Liver (tissue), 3 donors: ENCODE results near the gene GAL.

Experiments
- FOXA2 ChIP-seq: IDR thresholded peaks from 2 replicates; pipeline ENCODE4 v1.6.1; 2016; ENCODE audit warnings: antibody characterized with exemption
- MAX ChIP-seq: IDR thresholded peaks from 2 replicates; pipeline ENCODE4 v1.6.1; 2016; ENCODE audit warnings: antibody characterized with exemption
- NR2F2 ChIP-seq: IDR thresholded peaks from 2 replicates; pipeline ENCODE4 v1.6.1; 2016; ENCODE audit warnings: antibody characterized with exemption
- RAD21 ChIP-seq, 2 donors: IDR thresholded peaks; 2 replicates each; pipeline ENCODE4 v1.6.1; 2016; ENCODE audit warnings: antibody characterized with exemption in 2 of 2, mild to moderate bottlenecking in 2 of 2
- SP1 ChIP-seq: IDR thresholded peaks from 2 replicates; pipeline ENCODE4 v1.6.1; 2018; ENCODE audit warnings: antibody characterized with exemption, mild to moderate bottlenecking
- TAF1 ChIP-seq: conservative IDR thresholded peaks from 2 replicates; pipeline ENCODE4 v1.6.1; 2016; ENCODE audit warnings: antibody characterized with exemption, mild to moderate bottlenecking
- YY1 ChIP-seq: IDR thresholded peaks from 2 replicates; pipeline ENCODE4 v1.6.1; 2016; ENCODE audit warnings: antibody characterized with exemption, mild to moderate bottlenecking
- TF ChIP-seq, protein P1 (sequence below): fragments of 150-350 bp; IDR thresholded peaks from 2 replicates; pipeline ENCODE4 v1.5.1; 2017; ENCODE audit warnings: improper control_type of control experiment, low read depth, low read length; ENCODE audit not compliant: missing input control
- TF ChIP-seq, protein P2 (sequence below): IDR thresholded peaks from 2 replicates; pipeline ENCODE4 v1.6.1; 2016; ENCODE audit warnings: antibody characterized with exemption, mild to moderate bottlenecking
- TF ChIP-seq, protein P3 (sequence below): IDR thresholded peaks from 2 replicates; pipeline ENCODE4 v1.6.1; 2016; ENCODE audit warnings: antibody characterized with exemption
- donor health status: healthy.
- donor health status: healthy.

DNA sequence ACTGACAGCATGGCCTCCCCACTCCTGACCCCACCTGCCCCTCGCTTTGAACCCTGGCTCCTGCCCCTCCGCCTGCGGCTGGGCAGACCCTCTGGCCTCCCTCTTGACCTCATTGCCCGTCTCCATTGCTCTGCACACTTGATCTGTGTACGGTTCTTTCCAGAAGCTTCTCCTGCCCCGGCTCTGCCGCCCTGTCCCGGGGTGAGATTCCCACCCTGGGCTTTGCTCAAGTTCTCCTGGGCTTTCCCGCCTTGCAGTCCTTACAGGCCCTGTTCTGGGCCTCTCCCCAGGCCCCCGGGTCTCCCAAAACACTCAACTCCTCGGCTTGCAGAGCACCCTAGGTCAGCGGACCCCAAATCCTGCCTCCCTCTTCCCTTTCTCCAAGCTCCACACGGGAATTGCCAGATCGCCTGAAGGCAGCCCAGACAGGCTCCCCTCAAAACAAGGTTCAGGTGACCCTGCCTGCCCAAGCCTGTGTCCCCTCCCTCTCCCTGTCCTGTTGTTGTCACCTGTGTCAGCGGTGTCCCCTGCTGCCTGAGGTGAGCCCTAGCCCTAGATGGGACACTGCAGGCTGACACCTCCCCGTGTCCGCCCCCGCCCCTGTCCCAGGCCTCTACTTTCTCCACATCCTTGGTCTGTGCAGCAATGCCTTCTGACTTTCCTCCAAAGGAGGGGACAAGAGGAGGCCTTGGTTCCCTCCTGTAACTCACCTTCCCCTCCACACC lies 1.5 kb downstream of the GAL start:
- TF ChIP-seq, protein P1, sequence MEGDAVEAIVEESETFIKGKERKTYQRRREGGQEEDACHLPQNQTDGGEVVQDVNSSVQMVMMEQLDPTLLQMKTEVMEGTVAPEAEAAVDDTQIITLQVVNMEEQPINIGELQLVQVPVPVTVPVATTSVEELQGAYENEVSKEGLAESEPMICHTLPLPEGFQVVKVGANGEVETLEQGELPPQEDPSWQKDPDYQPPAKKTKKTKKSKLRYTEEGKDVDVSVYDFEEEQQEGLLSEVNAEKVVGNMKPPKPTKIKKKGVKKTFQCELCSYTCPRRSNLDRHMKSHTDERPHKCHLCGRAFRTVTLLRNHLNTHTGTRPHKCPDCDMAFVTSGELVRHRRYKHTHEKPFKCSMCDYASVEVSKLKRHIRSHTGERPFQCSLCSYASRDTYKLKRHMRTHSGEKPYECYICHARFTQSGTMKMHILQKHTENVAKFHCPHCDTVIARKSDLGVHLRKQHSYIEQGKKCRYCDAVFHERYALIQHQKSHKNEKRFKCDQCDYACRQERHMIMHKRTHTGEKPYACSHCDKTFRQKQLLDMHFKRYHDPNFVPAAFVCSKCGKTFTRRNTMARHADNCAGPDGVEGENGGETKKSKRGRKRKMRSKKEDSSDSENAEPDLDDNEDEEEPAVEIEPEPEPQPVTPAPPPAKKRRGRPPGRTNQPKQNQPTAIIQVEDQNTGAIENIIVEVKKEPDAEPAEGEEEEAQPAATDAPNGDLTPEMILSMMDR, result no peak
- TF ChIP-seq, protein P2, sequence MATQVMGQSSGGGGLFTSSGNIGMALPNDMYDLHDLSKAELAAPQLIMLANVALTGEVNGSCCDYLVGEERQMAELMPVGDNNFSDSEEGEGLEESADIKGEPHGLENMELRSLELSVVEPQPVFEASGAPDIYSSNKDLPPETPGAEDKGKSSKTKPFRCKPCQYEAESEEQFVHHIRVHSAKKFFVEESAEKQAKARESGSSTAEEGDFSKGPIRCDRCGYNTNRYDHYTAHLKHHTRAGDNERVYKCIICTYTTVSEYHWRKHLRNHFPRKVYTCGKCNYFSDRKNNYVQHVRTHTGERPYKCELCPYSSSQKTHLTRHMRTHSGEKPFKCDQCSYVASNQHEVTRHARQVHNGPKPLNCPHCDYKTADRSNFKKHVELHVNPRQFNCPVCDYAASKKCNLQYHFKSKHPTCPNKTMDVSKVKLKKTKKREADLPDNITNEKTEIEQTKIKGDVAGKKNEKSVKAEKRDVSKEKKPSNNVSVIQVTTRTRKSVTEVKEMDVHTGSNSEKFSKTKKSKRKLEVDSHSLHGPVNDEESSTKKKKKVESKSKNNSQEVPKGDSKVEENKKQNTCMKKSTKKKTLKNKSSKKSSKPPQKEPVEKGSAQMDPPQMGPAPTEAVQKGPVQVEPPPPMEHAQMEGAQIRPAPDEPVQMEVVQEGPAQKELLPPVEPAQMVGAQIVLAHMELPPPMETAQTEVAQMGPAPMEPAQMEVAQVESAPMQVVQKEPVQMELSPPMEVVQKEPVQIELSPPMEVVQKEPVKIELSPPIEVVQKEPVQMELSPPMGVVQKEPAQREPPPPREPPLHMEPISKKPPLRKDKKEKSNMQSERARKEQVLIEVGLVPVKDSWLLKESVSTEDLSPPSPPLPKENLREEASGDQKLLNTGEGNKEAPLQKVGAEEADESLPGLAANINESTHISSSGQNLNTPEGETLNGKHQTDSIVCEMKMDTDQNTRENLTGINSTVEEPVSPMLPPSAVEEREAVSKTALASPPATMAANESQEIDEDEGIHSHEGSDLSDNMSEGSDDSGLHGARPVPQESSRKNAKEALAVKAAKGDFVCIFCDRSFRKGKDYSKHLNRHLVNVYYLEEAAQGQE, result no peak
- TF ChIP-seq YY1, result no peak
- TF ChIP-seq, protein P3, sequence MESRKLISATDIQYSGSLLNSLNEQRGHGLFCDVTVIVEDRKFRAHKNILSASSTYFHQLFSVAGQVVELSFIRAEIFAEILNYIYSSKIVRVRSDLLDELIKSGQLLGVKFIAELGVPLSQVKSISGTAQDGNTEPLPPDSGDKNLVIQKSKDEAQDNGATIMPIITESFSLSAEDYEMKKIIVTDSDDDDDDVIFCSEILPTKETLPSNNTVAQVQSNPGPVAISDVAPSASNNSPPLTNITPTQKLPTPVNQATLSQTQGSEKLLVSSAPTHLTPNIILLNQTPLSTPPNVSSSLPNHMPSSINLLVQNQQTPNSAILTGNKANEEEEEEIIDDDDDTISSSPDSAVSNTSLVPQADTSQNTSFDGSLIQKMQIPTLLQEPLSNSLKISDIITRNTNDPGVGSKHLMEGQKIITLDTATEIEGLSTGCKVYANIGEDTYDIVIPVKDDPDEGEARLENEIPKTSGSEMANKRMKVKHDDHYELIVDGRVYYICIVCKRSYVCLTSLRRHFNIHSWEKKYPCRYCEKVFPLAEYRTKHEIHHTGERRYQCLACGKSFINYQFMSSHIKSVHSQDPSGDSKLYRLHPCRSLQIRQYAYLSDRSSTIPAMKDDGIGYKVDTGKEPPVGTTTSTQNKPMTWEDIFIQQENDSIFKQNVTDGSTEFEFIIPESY, result no peak
- no peak for TF ChIP-seq RAD21 (IDR thresholded peaks at IDR 0.05)
- no peak for TF ChIP-seq TAF1
- TF ChIP-seq SP1, result no peak
- no peak for TF ChIP-seq NR2F2
- no peak for TF ChIP-seq MAX
- no peak for TF ChIP-seq FOXA2
